MM.1S (cell line): ENCODE data around the gene TFEB.

Source experiments
- DNase-seq: peaks from one replicate; pipeline ENCODE4 v3.0.0-alpha.2; 2015
- H2AFZ ChIP-seq: fragments of 300-600 bp; sonication (generic); 2 replicates; pipeline ENCODE4 v1.6.0; 2016; ENCODE audit warnings: antibody characterized with exemption, low read length
- H3F3A ChIP-seq: fragments of 300-600 bp; sonication (generic); 2 replicates; pipeline ENCODE4 v1.6.1; 2016; ENCODE audit warnings: mild to moderate bottlenecking, antibody characterized with exemption, low read length, moderate library complexity, mixed read lengths; ENCODE audit not compliant: insufficient read depth
- H3K27ac ChIP-seq: fragments of 300-600 bp; sonication (generic); 2 replicates; pipeline ENCODE4 v1.5.1; 2016; ENCODE audit warnings: mild to moderate bottlenecking, low read length
- H3K27me3 ChIP-seq: fragments of 300-600 bp; sonication (generic); replicated peaks from 2 replicates; pipeline ENCODE4 v1.6.0; 2016; ENCODE audit warnings: low read length; ENCODE audit not compliant: insufficient read depth
- H3K36me3 ChIP-seq: fragments of 300-600 bp; sonication (generic); replicated peaks from 2 replicates; pipeline ENCODE4 v1.6.1; 2016; ENCODE audit warnings: mild to moderate bottlenecking, low read length, mixed read lengths; ENCODE audit not compliant: insufficient read depth
- H3K4me1 ChIP-seq: fragments of 300-600 bp; sonication (generic); 2 replicates; pipeline ENCODE4 v1.6.1; 2016; ENCODE audit warnings: low read length, mixed read lengths
- H3K4me2 ChIP-seq: fragments of 300-600 bp; sonication (generic); 2 replicates; pipeline ENCODE4 v1.6.0; 2016; ENCODE audit warnings: low read depth, low read length
- H3K4me3 ChIP-seq: fragments of 300-600 bp; sonication (generic); 2 replicates; pipeline ENCODE4 v1.5.1; 2016; ENCODE audit warnings: low read length, mixed read lengths
- H3K79me2 ChIP-seq: fragments of 300-600 bp; sonication (generic); 2 replicates; pipeline ENCODE4 v1.6.1; 2016; ENCODE audit warnings: mixed run types, low read length, mixed read lengths
- H3K9ac ChIP-seq: fragments of 300-600 bp; sonication (generic); 2 replicates; pipeline ENCODE4 v1.6.1; 2016; ENCODE audit warnings: low read length, mixed read lengths
- H3K9me2 ChIP-seq: fragments of 300-600 bp; sonication (generic); replicated peaks from 2 replicates; pipeline ENCODE4 v1.6.1; 2016; ENCODE audit warnings: mild to moderate bottlenecking, low read length, mixed read lengths; ENCODE audit not compliant: insufficient read depth
- H3K9me3 ChIP-seq: fragments of 300-600 bp; sonication (generic); replicated peaks from 2 replicates; pipeline ENCODE4 v1.6.1; 2016; ENCODE audit warnings: mild to moderate bottlenecking, low read length, mixed read lengths; ENCODE audit not compliant: insufficient read depth
- H4K20me1 ChIP-seq: fragments of 300-600 bp; sonication (generic); 2 replicates; pipeline ENCODE4 v1.6.1; 2016; ENCODE audit warnings: mild to moderate bottlenecking, low read length, moderate library complexity, mixed read lengths; ENCODE audit not compliant: insufficient read depth
- CTCF ChIP-seq: fragments of 300-600 bp; sonication (generic); IDR thresholded peaks from 2 replicates; pipeline ENCODE4 v1.5.1; 2016; ENCODE audit warnings: antibody characterized with exemption, low read length, mixed read lengths
- EZH2 ChIP-seq: fragments of 300-600 bp; sonication (generic); optimal IDR thresholded peaks from 2 replicates; pipeline ENCODE3; 2017; ENCODE audit warnings: low read depth, mild to moderate bottlenecking, antibody characterized with exemption, low read length, mixed read lengths
- EZH2phosphoT487 ChIP-seq: fragments of 300-600 bp; sonication (generic); IDR thresholded peaks from 2 replicates; pipeline ENCODE4 v1.6.1; 2018; ENCODE audit warnings: antibody characterized with exemption, low read length

Gene TFEB

GRCh38 chr6:41684311-41685180 is 50.9 kb downstream of the TFEB start:
- DNase-seq = no peak
- Histone ChIP-seq H3K79me2 (no peaks in the 10 kb centered on the region), H3K27me3 (peaks cover 4% of the 10 kb centered on the region; the same call in 1 of the 2 replicates), H3K27ac (no peak overlapping the region), H3K9me2 (no peaks in the 10 kb centered on the region), H3K4me2 (no peak overlapping the region), H3K9me3 (no peaks in the 10 kb centered on the region), H3K36me3 (no peaks in the 10 kb centered on the region), H3K9ac (no peak overlapping the region), H4K20me1 (no peaks in the 10 kb centered on the region), H3F3A (no peaks in the 10 kb centered on the region), H3K4me3 (no peak overlapping the region), H3K4me1 (0 out of 2 replicates have a peak, but pooled peaks cover 3% of the 10 kb centered on the region), H2AFZ (no peak overlapping the region)
- TF ChIP-seq EZH2phosphoT487 = no peak
- no peak for TF ChIP-seq CTCF
- TF ChIP-seq EZH2 = no peak

- Histone ChIP-seq H3F3A (no peaks in the 10 kb centered on the region), H3K9me2 (no peaks in the 10 kb centered on the region), H3K27ac (no peak overlapping the region), H3K79me2 (no peaks in the 10 kb centered on the region), H3K4me3 (no peak overlapping the region), H3K9me3 (no peaks in the 10 kb centered on the region), H2AFZ (no peak overlapping the region), H3K4me1 (0 out of 2 replicates have a peak, but pooled peaks cover 3% of the 10 kb centered on the region), H4K20me1 (no peaks in the 10 kb centered on the region), H3K4me2 (no peak overlapping the region), H3K9ac (no peak overlapping the region), H3K27me3 (peaks cover 4% of the 10 kb centered on the region), H3K36me3 (no peaks in the 10 kb centered on the region)
- peak; percentile 42 for DNase-seq
- TF ChIP-seq EZH2 (no peak), CTCF (peak; percentile 81), EZH2phosphoT487 (no peak)
Measured at GRCh38 chr6:41683523-41684310, 51.7 kb downstream of the TFEB start.

GRCh38 chr6:41683273-41683522 is 52.2 kb downstream of the TFEB start:
- H3K4me1 ChIP-seq = 0 out of 2 replicates have a peak, but pooled peaks cover 3% of the 10 kb centered on the region
- no peak for DNase-seq
- H3K4me3 ChIP-seq = no peak overlapping the region
- H3K27me3 ChIP-seq = peaks cover 4% of the 10 kb centered on the region
- no peak overlapping the region for H2AFZ ChIP-seq
- no peaks in the 10 kb centered on the region for H3F3A ChIP-seq
- H3K9ac ChIP-seq = no peak overlapping the region
- H3K9me3 ChIP-seq = no peaks in the 10 kb centered on the region
- no peaks in the 10 kb centered on the region for H3K36me3 ChIP-seq
- no peaks in the 10 kb centered on the region for H4K20me1 ChIP-seq
- no peaks in the 10 kb centered on the region for H3K79me2 ChIP-seq
- H3K9me2 ChIP-seq = no peaks in the 10 kb centered on the region
- H3K27ac ChIP-seq = no peak overlapping the region
- TF ChIP-seq EZH2 = no peak
- TF ChIP-seq EZH2phosphoT487 = no peak
- TF ChIP-seq CTCF = no peak
- H3K4me2 ChIP-seq = no peak overlapping the region
